ENCODE measurements around the gene NIPBL.
"Not testable (repeated sequence)": the region's sequence is repeated elsewhere in the genome, so short reads cannot be mapped to it uniquely, and the experiment has no call there.

Gene NIPBL

GRCh38 chr5:36950586-36951457, 74.3 kb downstream of the NIPBL start:
- DNase-seq, result no peak

DNA sequence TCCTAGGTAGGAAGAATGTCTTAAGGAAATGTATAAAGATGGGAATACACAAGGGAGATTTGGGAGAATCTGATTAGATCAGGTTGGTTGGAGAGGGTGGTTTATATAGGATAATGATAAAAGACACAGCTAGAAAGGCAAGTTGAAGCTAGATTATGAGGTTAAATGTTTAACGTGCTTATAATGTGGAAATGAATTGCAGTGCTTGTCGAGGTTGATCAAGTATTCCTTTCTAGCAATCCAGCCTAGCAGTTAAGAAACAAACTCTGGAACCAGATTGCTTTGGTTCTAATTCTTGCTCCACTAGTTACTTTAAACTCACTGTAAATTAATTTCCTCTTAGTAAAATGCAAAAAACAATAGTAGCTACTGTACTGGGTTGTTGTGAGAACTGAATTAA, 76.5 kb downstream of the NIPBL start:
- DNase-seq, result no peak

DNA sequence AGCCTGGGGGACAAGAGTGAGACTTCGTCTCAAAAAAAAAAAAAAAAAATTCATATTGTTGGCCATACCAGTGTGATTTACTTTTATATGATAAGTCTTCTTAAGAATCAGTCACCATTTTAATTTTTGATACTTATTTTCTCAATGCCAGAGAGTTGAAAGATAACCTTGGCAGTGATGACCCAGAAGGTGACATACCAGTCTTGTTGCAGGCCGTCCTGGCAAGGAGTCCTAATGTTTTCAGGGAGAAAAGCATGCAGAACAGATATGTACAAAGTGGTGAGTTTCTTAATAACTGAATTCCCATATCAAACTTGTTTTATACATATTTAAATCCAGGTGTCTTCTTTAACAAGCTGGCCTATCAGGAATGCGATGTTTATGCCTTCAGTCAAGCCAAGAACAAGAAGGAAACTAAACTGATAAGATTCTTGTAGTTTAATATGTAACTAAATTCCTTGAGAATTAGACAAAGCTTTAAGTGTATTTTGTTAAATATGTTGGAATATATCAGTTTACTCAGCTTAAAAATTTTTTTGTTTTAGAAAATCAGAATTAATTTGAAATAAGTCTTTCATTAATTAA, 81.5 kb downstream of the NIPBL start:
- DNase-seq, result no peak

DNA sequence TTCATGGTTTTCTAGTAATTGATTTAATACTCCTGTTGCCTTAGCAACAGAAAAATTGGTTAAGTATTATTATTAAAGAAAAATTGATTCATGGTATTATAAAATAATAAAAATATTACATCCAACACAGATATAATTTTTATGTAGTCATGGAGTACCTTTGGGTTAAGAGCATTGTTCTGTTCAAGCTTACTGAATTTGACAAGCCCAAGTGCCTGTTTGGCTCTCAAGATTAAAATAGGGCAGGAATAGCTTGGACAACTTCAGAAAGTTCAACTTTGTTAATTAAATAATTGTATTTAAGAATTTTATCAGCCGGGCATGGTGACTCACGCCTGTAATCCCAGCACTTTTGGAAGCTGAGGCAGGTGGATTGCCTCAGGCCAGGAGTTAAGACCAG, 82.0 kb downstream of the NIPBL start:
- no peak for DNase-seq

DNA sequence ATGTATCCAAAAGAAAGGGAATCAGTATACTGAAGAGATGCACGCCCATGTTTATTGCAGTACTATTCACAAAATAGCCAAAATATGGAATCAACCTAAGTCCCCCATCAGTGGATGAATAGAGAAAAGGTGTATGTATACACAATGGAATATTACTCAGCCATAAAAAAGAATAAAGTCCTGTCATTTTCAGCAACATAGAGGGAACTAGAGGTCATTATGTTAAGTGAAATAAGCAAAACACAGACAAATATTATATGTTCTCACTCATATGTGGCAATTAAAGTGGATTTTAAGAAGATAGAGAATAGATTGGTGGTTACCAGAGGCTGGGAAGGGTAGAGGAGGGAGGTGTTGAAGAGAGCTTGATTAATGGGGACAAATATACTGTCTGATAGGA, 88.6 kb downstream of the NIPBL start:
- DNase-seq, result no peak

GRCh38 chr5:36969700-36970395, 93.3 kb downstream of the NIPBL start:
- DNase-seq, result no peak

DNA sequence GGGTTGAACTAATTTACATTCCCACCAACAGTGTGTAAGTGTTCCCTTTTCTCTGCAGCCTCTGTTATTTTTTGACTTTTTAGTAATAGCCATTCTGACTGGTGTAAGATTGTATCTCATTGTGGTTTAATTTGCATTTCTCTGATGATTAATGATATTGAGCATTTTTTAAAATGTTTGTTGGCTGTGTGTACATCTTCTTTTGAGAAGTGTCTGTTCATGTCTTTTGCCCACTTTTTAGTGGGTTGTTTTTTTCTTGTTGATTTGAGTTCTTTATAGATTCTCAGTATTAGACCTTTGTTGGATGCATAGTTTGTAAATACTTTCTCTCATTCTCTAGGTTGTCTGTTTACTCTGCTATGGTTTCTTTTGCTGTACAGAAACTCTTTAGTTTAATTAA, 101.6 kb downstream of the NIPBL start:
- no peak for DNase-seq

- DNase-seq, result no peak
Observed at GRCh38 chr5:36982146-36982545, 105.6 kb downstream of the NIPBL start.

GRCh38 chr5:36985387-36985786, 108.8 kb downstream of the NIPBL start:
- no peak for DNase-seq

DNA sequence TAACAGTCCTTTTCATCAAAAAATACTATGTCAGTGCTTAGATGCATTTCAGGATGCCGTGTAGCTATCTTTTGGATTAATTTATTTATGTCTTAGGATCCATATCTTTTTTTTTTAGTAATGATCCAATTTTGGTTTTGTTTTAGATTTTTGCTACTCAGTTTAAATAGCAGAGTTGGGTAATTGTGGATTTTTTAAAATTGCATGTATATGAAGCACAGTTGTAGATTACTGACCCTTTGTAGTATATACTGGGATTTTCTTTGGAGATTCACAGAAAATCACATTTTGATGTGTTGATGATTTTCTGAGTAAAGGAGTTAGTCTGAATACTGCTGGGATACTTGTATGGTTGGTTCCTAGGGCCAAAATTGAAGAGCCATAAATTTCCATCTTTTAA, 111.8 kb downstream of the NIPBL start:
- no peak for DNase-seq

DNA sequence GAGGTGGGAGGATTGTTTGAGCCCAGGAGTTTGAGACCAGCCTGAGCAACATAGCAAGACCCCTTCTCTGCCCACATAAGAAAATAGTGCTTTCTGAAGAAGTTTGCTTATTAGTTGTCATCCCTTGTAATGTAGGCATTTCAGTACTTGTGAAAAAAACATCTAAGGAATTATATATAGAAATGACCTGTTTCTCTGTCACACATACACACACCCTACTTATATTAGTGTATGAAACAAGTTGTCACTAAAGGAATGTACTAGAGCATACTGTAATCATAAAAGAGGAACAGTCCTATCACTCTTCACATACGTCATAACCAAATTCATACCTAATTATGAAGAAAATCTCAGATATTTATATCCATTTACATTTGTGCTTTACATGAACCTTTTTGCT, 122.0 kb downstream of the NIPBL start:
- no peak for DNase-seq

DNA sequence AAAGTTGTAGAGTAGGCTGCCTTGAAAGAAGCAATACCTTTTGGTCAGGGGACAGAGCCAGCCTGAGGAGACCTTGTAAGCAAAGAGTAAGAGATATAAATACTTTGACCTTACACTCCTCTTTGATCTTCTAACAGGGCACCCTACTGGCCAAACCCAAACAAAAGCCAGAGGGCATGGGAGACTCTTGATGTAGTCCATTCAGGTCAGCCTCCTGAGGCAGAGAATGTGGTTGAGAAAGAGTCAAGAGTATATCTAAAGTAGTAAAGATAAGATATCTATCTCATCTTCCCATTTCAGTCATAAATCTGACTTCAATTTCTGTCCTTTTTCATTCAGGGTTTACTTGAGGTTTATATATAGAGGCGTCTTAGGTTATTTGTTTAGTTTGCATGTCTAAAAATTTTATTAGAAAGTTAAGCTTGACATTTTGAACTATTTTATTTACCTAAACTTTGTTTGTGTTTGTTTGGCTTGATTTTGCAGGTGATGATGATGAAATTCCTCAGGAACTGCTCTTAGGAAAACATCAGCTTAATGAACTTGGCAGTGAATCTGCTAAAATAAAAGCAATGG, 125.7 kb downstream of the NIPBL start:
- no peak for DNase-seq

DNA sequence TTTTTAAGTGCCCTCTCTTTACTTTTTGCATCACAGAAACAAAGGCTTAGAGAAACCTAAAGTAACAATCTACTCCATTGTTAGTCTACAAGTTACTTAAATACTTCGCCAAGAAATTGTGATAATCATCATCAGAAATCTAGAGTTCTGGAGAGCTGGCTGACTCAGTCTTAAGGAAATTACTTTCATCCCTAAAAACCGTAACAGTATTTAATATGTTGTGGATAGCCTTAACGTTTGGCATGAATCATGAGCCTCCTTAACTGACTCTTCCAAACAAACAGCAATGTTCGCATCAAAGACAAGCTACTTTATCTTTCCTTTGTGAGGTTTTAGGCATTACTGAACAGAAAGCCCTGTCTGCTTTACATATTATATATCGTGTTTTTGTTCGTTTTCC, 128.7 kb downstream of the NIPBL start:
- no peak for DNase-seq

- peak in 1 of 2 donors; percentile 16 for DNase-seq
Observed at GRCh38 chr5:37005946-37006540, 129.5 kb downstream of the NIPBL start.

DNA sequence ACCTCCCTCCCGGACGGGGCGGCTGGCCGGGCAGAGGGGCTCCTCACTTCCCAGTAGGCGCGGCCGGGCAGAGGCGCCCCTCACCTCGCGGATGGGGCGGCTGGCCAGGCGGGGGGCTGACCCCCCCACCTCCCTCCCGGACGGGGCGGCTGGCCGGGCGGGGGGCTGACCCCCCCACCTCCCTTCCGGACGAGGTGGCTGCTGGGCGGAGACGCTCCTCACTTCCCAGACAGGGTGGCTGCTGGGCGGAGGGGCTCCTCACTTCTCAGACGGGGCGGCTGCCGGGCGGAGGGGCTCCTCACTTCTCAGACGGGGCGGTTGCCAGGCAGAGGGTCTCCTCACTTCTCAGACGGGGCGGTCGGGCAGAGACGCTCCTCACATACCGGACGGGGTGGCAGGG, 136.6 kb downstream of the NIPBL start:
- DNase-seq, result not testable (repeated sequence)

DNA sequence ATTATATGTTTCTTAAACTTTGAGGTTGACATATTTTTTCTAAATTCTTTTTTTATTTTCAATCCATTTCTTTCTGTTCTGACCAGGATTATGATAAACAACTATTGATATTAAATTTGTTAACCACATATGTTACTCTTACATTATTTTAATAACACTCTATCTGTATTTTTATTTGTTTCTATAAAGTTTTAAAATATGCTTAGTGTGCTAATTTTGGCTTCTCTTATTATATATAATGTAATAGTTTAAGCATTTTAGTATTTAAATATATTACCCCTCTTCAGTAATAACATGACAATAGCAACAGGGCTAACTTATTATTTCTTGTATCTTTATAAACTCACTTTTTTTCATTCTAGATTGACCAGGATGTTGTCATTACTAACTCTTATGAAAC, 137.8 kb downstream of the NIPBL start:
- DNase-seq, result no peak

GRCh38 chr5:37015795-37016666, 139.5 kb downstream of the NIPBL start:
- DNase-seq, result no peak

- no peak for DNase-seq
Observed at GRCh38 chr5:37028910-37029309, 152.3 kb downstream of the NIPBL start.

DNA sequence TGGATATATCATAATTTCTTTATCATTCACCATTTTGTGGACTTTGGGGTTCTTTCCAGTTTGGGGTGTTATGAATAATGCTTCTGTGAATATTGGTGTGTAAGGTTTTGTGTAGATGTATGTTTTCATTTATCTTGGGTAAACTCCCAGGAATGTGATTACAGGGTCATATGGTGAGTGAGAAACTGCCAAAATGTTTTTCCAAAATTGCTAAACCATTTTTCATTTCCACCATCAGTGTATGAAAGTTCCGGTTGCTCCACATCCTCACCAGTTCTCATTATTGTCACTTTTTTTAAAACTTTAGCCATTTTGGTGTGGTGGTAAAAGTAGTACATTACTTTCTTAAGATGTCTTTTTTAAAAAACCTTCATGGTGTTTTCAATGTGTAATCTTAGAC, 152.9 kb downstream of the NIPBL start:
- DNase-seq, result no peak

DNA sequence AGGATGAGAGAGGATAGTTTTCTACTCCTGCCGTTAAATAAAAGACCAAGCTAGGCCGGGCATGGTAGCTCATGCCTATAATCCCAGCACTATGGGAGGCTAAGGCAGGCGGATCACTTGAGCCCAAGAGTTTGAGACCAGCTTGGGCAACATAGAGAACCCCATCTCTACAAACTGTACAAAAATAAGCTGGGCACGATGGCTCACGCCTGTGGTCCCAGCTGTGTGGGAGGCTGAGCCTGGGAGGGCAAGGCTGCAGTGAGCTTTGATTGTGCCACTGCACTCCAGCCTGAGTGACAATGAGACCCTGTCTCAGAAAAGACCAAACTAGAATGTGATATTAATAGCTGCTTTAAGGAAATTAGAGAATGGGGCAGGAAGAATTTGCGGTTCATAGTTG, 158.4 kb downstream of the NIPBL start:
- DNase-seq, result no peak

- DNase-seq, result no peak
Observed at GRCh38 chr5:37037840-37038239, 161.3 kb downstream of the NIPBL start.

DNA sequence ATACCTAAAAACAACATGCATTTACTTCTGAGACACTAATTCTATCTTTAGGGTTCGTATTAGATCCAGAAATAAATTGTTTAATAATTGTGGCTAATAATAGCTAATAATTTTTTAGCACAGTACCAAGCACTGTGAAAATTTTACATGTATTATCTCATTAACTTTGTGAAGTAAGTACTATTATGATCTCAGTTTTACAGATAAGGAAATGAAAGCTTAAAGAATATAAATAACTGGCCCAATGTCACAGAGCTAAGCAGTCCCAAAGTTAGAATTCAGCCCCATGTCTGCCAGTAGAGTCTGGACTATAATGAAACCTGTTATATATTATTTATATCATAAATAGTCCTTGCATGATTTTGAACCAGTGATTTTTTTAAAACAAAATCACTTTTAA, 163.3 kb downstream of the NIPBL start:
- no peak for DNase-seq
